HG03095 (cell line): ENCODE data around the gene PBX3.
"Not testable (repeated sequence)": the region's sequence is repeated elsewhere in the genome, so short reads cannot be mapped to it uniquely, and the experiment has no call there.

ENCODE experiments used
- ATAC-seq: cut with Tn5 transposase; IDR thresholded peaks from one replicate; pipeline ENCODE4 v1.9.1; 2021; ENCODE audit warnings: moderate library complexity; ENCODE audit not compliant: unreplicated experiment

The PBX3 gene

GRCh38 chr9:125774106-125774505 is 26.9 kb downstream of the PBX3 start:
- ATAC-seq, result no peak

GRCh38 chr9:125776789-125777188 is 29.6 kb downstream of the PBX3 start:
- not testable (repeated sequence) for ATAC-seq

- not testable (repeated sequence) for ATAC-seq
These were observed 31.5 kb downstream of the PBX3 start for GRCh38 chr9:125778538-125779219.

DNA sequence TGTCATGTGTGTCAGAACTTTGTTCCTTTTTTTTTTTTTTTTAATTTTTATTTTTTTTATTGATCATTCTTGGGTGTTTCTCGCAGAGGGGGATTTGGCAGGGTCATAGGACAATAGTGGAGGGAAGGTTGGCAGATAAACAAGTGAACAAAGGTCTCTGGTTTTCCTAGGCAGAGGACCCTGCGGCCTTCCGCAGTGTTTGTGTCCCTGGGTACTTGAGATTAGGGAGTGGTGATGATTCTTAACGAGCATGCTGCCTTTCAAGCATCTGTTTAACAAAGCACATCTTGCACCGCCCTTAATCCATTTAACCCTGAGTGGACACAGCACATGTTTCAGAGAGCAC is 32.0 kb downstream of the PBX3 start:
- not testable (repeated sequence) for ATAC-seq

DNA sequence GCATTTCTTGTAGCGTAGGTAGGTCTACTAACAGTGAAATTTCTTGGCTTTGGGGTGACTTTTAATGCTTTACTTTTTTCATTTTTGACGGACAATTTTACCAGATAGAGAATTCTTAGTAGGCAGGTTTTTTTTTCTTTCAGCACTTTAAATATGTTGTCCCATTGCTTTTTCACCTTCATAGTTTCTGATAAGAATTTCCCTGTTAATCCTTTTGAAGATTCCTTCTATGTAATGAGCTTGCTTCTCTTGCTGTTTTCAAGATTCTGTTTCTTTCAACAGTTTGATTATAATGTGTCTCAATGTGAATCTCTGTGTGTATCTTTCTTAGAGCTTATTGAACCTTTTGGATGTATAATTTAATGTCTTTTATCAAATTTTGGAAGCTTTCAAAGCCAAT is 35.5 kb downstream of the PBX3 start:
- no peak for ATAC-seq

GRCh38 chr9:125784286-125785049 is 37.3 kb downstream of the PBX3 start:
- no peak for ATAC-seq

- no peak for ATAC-seq
These were observed 38.1 kb downstream of the PBX3 start for GRCh38 chr9:125785248-125785751.

- ATAC-seq, result no peak
These were observed 40.5 kb downstream of the PBX3 start for GRCh38 chr9:125787715-125788114.

- no peak for ATAC-seq
These were observed 42.0 kb downstream of the PBX3 start for GRCh38 chr9:125789196-125789595.

DNA sequence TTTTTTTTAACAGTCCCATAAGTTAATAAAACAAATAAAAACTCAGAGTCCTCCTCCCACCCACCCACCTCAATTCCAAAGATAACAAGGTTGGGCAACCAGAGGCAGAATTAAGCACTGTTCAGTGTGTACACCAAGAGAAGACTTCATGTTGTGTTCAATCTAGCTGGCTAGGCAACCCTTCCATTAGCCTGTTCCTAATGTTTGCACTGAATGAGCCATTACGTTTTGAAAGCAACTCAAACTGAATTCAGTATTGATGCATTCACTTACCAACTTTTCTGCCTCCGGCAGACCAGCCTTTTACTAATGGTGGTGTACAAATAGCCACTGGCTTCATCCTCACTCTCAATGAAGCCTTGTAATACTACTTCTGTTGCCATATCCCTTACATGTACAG is 47.5 kb downstream of the PBX3 start:
- ATAC-seq, result no peak

- ATAC-seq, result no peak
These were observed 48.9 kb downstream of the PBX3 start for GRCh38 chr9:125795970-125796596.

DNA sequence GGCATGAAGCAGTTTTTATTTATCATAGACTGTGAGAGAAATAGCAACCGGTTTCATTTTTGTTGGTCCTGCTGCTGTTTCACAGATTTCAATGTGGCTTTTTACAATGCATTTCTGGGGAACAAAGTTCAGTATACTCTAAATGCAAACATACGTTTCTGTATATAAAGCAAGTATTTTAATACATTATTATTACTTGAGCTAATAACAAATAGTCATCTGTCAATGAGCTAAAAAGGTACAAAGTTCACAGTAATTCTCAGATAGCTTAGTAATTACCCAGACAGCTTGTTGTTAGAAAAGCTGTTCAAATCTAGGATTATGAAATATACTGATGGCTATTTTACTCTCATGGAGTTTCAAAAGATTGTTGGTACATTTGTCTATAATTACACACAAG is 50.8 kb downstream of the PBX3 start:
- no peak for ATAC-seq

GRCh38 chr9:125803526-125803925 is 56.4 kb downstream of the PBX3 start:
- ATAC-seq, result no peak

DNA sequence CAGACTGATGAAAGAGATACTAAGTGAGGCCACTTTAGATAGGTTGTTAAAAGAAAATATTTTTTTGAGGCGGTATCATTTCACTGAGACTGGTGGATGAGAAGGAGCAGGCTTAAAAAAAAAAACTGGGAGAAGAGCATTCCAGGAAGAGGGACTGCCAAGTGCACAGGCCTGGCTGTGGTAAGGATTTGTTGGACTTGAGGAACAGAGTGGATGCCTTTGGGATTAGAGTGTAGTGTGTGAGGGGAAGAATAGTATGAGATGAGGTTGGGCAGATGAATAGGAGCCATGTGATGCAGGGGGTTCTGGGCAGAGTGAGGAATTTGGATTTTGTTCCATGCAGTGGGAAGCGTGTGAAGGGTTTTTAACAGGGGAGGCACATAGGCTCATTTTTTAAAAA is 57.9 kb downstream of the PBX3 start:
- ATAC-seq, result no peak

DNA sequence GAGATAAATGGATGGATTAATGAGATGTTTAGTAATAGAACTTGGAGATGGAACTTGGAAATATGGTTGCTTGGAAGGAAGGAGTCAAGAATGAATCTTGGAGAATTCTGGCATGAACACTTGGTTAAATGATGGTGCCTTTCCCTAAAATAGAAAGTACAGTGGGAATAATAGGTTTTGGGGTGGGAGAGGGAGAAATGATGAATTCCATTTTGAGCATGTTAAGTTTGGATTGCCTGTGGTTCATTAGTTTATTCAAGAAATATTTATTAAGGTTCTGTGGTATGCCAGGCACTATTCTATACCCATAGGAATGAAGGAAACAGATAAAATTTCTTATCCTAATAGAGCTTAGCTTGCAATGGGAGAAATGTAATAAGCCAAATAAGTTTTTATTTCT is 58.4 kb downstream of the PBX3 start:
- no peak for ATAC-seq

DNA sequence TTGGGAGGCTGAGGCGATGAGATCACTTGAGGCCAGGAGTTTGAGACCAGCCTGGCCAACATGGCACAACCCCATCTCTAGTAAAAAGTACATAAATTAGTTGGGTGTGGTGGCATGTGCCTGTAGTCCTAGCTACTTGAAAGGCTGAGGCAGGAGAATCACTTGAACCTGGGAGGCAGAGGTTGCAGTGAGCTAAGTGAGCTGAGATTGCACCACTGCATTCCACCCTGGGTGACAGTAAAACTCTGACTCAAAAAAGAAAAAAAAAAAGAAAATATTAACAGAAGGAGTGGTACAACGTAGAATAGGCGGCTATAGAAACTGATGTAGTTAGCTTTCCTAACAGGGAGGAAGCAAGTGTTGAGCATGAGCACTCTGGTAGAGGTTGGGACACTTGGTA is 59.9 kb downstream of the PBX3 start:
- no peak for ATAC-seq

GRCh38 chr9:125810161-125810560 is 63.0 kb downstream of the PBX3 start:
- ATAC-seq, result no peak

DNA sequence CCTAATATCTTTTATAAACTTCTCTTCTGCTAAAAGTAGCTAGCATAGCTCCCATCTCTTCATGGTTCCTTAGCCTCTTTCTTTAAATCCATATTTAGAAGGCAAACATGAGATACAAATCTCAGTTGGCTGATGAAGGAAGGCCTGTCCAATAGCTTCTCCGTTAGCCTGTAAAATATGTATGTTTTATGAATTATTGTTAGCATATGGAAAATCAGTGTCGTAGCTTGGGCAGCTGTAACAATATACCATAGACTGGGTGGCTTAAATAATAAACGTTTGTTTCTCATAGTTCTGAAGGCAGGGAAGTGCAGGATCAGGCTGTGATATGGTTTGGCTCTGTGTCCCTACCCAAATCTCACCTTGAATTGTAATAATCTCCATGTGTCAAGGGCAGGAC is 63.8 kb downstream of the PBX3 start:
- no peak for ATAC-seq

DNA sequence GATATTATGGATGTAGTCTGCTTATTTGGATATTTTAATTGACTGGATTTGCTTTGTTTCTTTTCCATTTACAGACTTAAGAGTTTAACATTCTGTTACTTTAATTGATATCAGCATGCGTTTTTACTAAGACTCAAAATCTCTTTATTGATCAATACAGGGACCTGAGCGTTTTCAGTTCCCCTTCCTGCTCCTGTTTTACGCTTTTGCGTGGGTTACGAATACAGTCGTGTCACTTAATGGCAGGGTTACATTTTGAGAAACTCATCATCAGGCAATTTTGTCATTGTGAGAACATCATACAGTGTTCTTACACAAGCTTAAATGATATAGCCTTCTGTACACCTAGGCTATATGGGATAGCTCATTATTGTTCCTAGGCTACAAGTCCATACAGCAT is 65.2 kb downstream of the PBX3 start:
- ATAC-seq, result no peak

DNA sequence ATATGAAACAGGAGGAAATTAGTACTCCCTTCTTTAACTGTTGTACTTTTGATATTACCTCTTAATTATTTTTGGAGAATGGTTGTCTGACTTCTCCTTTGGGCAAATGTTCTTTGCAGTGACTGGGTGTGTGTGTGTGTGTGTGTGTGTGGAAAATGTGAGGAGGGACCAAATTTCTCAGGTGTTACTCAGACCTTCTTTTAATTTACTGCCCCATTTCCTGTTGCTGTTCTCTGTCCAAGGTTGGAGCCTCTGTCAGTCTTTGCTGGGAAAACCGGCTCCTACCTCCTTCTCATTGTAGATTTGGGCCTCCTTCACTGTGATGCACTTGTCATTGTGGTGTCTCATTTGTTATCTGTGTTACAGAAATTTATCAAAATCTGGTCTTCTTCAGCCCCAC is 68.4 kb downstream of the PBX3 start:
- no peak for ATAC-seq

- no peak for ATAC-seq
These were observed 69.1 kb downstream of the PBX3 start for GRCh38 chr9:125816321-125816720.
